Stimulated activated CD4-positive, alpha-beta T cell treated with anti-CD3 and anti-CD28 coated beads, TNF-alpha, amount 100 ng/mL, for 48 hours (primary cell): ENCODE data around the gene PPARA.
A peak's percentile ranks its signal among the peaks of the same experiment; 100 is the strongest.

ENCODE experiments used
- DNase-seq, 3 donors: peaks; one replicate each; pipeline ENCODE4 v3.0.0-alpha.2; 2020; ENCODE audit warnings: low read depth in 3 of 3

The PPARA gene

GRCh38 chr22:46142548-46143490 is 7.5 kb upstream of the PPARA start:
- no peak for DNase-seq

DNA sequence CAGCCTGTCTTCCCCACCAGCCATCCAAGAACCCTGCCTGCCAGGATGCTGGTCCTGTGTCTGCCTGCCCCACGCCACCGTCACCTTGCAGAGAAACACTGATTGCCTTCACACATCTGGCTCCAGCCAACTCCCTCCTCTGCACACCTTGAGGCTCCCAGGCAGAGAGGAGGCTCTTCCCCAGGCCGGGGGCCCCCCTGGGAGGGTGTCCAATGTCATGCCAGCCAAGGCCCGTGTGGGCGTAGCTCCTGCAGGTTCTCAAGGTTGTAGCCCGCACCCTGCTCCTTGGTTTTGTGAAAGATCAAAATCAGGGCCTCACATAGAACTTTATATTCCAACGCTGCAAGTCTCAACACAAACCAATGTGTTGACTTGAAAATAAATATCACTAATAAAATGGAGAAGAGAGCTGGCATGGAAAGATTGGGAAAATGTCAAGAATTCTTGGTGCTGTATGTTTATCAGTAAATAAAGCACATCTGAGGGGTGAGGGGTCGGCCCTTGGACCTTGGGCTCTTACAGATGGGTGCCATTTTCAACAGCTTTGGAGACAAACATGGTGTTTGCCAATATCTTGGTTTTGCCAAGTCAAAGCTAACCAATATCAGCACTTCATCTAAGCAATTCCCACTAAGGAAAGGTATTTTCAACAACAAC is 6.7 kb upstream of the PPARA start:
- DNase-seq, result no peak

DNA sequence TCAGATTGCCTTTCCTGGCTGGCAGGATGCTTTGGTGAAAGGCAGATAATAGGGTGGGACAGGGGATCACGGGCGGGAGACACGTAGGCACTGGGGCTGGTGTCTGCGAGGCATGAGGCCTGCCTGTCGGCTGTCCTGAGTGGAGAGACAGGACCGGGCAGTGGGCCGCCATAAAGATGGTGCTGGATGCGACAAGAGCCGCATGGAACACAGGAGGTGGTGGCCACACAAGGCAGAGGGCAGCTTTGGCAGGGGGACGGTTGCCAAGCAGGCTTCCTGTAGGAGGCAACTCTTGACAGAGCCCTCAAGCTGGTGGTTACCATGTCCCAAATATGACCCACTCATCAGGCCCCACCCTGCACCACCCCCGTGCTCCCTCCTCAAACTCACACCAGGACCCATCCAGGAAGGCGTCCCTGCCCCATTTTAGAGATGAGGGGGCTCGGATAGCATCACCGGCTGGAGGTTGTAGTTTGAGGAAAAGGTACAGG is 4.9 kb upstream of the PPARA start:
- DNase-seq, result no peak

- no peak for DNase-seq
These were observed 4.4 kb upstream of the PPARA start for GRCh38 chr22:46145896-46146295.

DNA sequence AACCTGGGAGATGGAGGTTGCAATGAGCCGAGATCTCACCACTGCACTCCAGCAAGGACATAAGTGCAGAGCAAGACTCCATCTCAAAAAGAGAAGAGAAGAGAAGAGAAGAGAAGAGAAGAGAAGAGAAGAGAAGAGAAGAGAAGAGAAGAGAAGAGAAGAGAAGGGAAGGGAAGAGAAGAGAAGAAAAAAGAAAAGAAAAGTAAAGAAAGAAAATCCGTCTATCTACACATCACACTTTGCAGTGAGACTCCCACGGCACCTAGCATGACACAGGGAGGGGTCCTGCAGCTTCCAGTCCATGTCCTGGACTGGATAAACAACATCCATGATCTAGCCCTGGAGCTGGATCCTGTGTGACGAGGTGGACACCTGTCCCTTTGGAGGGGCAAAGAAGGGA is 4.0 kb upstream of the PPARA start:
- DNase-seq, result no peak

GRCh38 chr22:46147061-46147460 is 3.3 kb upstream of the PPARA start:
- DNase-seq, result no peak

GRCh38 chr22:46147471-46148267 is 2.7 kb upstream of the PPARA start:
- DNase-seq, result no peak

- no peak for DNase-seq
These were observed 2.0 kb upstream of the PPARA start for GRCh38 chr22:46148336-46148735.

GRCh38 chr22:46148816-46149511 is 1.4 kb upstream of the PPARA start:
- no peak for DNase-seq

DNA sequence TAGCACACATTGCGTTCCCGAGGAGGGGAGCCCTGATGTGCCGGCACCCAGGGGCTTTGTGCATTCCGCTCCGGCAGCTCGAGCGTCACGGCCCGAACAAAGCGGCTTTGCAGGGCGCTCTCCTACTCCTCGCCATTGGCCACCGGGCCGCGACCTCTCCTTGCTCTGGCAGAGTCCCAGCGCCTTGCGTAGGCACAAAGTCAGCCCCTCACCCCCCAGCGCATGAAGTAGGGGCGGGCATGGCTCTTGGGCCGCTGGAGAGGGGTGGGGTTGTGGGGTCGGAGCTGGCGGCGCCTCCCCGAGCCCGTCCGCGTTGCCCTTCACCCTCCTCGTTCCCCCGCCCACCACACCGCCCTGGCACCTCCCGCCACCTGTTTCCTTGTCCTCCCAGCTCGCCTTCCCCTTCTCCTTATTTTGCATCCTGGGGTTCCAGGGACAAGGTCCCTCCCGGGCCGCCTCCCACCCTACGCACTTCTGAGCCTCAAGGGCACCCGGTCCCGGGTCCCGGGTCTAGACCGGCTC is 753 bp upstream of the PPARA start:
- peak in 1 of 3 donors; percentile 22 for DNase-seq

DNA sequence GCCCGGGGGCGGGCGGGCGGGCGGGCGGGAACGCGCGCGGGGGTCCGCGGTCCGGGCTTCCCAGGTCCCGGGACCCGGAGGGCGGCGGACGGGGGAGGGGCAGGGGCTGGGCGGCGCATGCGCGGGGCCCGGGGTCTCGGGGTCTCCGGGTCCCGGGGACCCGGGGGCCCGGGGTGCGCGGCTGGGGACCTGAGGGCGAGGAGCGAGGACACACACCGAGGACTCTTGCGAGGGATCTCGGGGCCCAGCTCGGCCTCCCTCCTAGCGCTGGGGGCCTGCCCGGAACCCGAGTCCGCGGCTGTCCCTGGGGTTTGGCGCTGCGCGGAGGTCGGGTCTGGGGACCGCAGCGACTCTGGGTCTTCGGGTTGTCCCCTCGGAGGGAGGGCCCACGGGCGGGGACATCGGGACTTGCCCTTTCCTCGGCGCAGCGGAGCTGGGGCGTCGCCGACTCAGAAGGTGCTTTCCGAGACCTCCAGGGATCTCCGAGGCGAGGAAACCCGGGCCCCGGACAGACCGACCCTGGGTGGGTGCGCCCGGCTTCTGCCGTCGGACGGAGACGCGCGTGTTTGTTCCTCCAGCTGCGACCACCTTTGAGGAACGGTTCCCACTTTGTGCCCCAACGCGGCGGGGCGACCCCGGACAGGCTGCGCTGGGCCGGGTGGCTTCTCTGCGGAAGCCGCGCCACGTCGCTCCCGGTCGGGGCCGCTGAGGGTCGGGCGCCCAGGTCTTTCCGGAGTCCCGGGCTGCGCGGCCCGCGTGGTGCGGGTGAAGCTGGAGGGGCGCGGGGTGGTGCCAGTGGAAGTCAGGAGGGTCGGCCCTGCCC is 540 bp downstream of the PPARA start:
- DNase-seq, result peak in 1 of 3 donors; percentile 43

GRCh38 chr22:46153930-46154329 is 3.6 kb downstream of the PPARA start:
- DNase-seq, result no peak

- no peak for DNase-seq
These were observed 5.7 kb downstream of the PPARA start for GRCh38 chr22:46156031-46156430.

- DNase-seq, result no peak
These were observed 8.0 kb downstream of the PPARA start for GRCh38 chr22:46158283-46158682.

DNA sequence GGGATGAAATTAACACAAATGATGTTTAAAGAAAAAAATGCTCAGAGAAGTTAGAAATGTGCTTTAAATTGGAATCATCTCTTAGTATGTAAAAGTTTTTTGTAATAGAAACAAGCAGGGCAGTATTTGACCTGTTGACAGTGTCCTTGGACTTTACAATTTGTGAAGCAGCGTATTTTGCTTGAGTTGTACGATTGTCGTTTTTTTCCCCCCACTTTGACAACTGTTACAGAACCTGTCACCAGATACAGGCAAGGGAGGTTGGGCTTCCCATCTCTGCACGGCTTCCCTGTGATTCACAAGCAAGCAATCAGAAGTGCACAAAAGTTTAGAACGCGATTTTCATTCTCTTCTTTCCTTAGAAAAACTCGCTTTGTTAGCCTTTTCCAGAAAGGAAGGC is 8.9 kb downstream of the PPARA start:
- no peak for DNase-seq

DNA sequence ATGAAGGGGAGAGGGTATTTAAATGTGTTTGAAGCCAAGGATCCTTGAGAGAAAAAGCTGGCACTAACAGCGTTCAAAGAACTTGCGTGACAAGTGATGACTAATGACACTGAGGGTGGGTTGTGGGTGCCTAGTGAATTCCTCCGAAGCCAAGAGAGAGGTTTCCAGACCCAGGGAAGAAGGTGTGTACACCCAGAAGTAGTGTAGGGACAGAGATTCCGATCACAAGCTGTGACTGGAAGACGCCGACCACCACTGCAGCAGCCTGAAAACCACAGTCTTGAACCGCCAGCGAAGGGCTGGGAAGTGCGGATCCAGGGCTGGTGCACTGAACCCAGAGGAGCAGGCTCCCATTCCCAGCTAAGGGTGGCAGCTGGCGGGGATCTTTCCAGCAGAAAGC is 9.5 kb downstream of the PPARA start:
- no peak for DNase-seq

GRCh38 chr22:46162285-46162684 is 12.0 kb downstream of the PPARA start:
- DNase-seq, result no peak

DNA sequence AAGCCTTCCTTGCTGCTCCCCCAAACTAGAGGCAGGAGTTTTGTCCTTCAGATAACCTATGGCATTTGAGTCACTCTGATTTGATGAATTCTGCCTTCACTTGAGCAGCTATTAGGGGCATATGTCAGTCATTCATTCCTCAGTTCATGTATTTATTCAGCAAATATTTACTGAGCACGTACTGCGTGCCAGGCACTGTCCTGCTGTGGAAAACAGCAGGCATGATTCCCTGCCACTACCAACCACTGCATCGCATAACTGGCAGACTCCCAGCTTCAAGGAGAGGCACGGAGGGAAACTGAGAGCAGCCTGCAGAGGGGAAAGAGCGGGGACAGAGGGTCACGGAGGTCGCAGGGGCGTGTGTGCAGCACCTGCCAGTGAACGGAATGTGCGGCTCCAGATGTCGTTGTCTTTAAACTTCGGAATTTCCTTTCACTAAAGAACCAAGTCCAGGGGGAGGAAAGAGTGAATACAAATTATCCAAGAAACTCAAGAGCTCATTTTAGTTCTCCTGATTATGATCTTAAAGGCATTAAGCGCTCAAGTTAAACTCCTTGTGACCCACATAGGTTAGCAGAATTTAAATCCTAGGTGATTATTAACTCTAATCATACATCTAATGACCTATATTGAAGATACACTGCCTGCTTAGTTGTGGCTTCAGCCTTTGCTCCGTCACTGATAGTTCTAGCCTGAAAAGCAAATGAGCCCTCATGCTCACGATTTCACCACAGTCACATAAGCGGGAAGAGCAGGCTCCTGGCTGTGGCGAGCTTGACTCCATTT is 12.6 kb downstream of the PPARA start:
- no peak for DNase-seq

DNA sequence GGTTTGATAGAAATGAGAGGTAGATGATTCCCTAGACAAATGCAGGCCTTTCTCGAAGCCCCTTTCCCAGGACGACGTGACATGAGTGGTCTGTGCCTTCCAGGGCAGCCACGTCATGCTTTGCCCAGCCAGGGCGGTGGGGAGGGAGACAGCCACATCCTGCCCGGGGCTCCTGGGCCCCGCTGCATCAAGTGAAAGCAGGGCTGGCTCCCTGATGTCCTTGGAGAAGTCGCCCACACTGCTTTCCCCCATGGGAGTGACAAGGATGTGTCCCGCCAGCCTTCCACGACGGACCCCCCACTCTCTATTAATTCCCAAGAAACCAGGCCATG is 13.2 kb downstream of the PPARA start:
- DNase-seq, result no peak

DNA sequence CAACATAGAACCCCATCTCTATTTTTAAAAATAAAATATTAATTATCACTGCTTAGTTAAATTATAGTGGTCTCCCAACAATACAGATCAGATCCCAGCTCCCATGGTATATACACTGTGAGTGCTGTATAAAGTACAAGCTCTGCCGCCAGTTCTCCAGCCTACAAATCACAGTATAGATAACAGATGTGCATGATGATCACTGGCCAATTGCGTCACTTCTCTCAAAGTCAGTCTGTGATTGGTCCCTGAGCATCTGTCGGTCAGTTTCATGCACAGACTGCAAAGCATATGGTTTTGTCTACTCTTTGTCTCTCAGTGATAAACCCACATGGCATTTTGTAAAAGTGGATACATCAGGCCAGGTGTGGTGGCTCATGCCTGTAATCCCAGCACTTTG is 15.7 kb downstream of the PPARA start:
- no peak for DNase-seq
